ENCODE results near the gene LCLAT1.

Gene LCLAT1

DNA sequence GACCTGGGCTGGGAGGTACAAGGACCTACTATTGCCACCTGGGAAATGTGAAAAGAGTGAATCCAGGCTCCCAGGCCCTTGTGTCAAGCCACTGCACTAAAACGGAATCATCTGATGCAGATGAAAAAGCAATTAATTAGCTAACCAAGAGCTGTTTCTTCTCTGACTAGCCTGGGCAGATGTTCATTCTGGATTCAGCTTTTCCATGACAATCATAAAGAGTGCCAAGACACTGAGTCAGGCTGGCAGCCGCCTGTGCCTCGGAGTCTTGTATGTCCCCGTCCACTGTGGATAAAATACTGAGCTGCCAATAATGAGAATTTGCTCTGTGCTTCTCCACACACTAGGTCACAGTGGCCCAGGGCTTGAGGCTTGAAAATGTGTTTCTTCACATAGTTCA lies 21.7 kb upstream of the LCLAT1 start:
- Histone ChIP-seq H3K4me2 (ENCODE audit: low read length) (no peak overlapping the region), H4K20me1 (ENCODE audit: insufficient read depth, low read length) (0 out of 2 replicates have a peak, but pooled peaks cover 5% of the 10 kb centered on the region), H3K79me2 (ENCODE audit: low read length) (no peaks in the 10 kb centered on the region), H3K4me3 (ENCODE audit: low read length) (no peak overlapping the region), H3K27me3 (ENCODE audit: low read depth, low read length) (peaks cover 57% of the 10 kb centered on the region), H3K36me3 (replicated peaks; ENCODE audit: low read depth, low read length) (no peaks in the 10 kb centered on the region), H3K9ac (ENCODE audit: low read length) (no peak overlapping the region), H2AFZ (ENCODE audit: low read depth, low read length) (no peak overlapping the region), H3K27ac (ENCODE audit: low read length) (no peak overlapping the region), H3K9me3 (ENCODE audit: insufficient read depth, low read length) (no peaks in the 10 kb centered on the region), H3K4me1 (ENCODE audit: low read length) (peaks cover 24% of the 10 kb centered on the region)
- TF ChIP-seq, protein P1, sequence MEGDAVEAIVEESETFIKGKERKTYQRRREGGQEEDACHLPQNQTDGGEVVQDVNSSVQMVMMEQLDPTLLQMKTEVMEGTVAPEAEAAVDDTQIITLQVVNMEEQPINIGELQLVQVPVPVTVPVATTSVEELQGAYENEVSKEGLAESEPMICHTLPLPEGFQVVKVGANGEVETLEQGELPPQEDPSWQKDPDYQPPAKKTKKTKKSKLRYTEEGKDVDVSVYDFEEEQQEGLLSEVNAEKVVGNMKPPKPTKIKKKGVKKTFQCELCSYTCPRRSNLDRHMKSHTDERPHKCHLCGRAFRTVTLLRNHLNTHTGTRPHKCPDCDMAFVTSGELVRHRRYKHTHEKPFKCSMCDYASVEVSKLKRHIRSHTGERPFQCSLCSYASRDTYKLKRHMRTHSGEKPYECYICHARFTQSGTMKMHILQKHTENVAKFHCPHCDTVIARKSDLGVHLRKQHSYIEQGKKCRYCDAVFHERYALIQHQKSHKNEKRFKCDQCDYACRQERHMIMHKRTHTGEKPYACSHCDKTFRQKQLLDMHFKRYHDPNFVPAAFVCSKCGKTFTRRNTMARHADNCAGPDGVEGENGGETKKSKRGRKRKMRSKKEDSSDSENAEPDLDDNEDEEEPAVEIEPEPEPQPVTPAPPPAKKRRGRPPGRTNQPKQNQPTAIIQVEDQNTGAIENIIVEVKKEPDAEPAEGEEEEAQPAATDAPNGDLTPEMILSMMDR (IDR thresholded peaks at IDR 0.05; ENCODE audit: low read depth, low read length), result no peak
- no peak for TF ChIP-seq EZH2phosphoT487 (IDR thresholded peaks at IDR 0.05; ENCODE audit: low read depth)

DNA sequence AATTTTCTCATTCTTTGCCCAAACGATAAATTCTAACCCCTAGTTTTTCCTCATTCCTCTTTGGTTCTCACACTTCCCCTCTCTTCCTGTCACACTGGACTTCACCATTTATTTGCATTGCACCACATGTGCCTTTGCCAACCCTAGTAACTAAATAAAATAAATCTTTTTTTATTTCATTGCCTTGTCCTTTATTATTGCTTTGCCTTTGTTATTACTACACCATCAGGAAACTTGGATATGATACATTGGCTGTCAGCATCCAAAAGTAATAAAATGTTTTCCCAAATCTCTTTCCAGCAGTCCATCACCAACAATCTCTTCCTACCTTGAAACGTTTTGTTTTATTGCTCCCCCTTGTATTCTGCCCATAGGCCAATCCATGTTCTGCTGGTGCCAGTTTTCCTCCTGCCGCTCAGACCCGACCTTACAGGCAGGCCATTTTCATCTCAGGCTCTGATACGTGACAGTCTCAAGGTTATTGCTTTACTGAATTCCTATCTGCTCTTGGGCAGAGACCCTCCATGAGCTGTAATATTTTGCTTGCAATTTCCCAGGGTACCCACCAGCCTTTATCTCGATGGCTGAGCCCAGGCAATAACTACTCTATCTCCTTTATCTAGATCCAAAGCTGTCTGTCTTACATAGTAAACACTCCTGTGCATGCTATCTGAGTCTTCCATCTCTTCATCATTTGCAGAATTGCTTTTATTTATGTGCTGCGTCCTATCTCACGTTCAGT lies 19.3 kb upstream of the LCLAT1 start:
- Histone ChIP-seq H3K36me3 (replicated peaks; ENCODE audit: low read depth, low read length) (no peaks in the 10 kb centered on the region), H3K4me2 (ENCODE audit: low read length) (no peak overlapping the region), H2AFZ (ENCODE audit: low read depth, low read length) (no peak overlapping the region), H3K79me2 (ENCODE audit: low read length) (no peaks in the 10 kb centered on the region), H4K20me1 (ENCODE audit: insufficient read depth, low read length) (no peaks in the 10 kb centered on the region), H3K9ac (ENCODE audit: low read length) (no peak overlapping the region), H3K9me3 (ENCODE audit: insufficient read depth, low read length) (no peaks in the 10 kb centered on the region), H3K4me3 (ENCODE audit: low read length) (no peak overlapping the region), H3K27me3 (ENCODE audit: low read depth, low read length) (peaks cover 42% of the 10 kb centered on the region), H3K4me1 (ENCODE audit: low read length) (no peaks in the 10 kb centered on the region), H3K27ac (ENCODE audit: low read length) (no peak overlapping the region)
- no peak for TF ChIP-seq EZH2phosphoT487 (IDR thresholded peaks at IDR 0.05; ENCODE audit: low read depth)
- TF ChIP-seq, protein P1 (IDR thresholded peaks at IDR 0.05; ENCODE audit: low read depth, low read length), result no peak

DNA sequence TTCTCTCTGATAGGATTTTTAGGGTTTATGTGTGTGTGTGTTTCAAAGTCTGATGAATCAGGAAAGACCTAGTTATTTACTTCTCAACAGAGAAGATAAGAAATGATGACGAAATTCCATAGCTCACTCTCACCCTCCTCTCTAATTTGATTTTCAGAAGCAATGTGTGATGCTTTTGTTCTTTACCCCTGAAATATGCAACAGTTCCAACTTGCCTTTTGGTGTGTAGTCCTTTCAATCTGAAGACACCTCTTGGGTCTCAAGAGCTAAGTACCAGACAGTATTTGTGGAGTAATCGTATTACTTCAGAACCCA lies 18.7 kb upstream of the LCLAT1 start:
- H3K9ac ChIP-seq (ENCODE audit: low read length), result no peak overlapping the region
- H3K9me3 ChIP-seq (ENCODE audit: insufficient read depth, low read length), result no peaks in the 10 kb centered on the region
- H3K4me3 ChIP-seq (ENCODE audit: low read length), result no peak overlapping the region
- no peak overlapping the region for H3K27ac ChIP-seq (ENCODE audit: low read length)
- H3K4me1 ChIP-seq (ENCODE audit: low read length), result no peaks in the 10 kb centered on the region
- H3K27me3 ChIP-seq (ENCODE audit: low read depth, low read length), result peaks cover 38% of the 10 kb centered on the region
- no peak overlapping the region for H2AFZ ChIP-seq (ENCODE audit: low read depth, low read length)
- TF ChIP-seq EZH2phosphoT487 (IDR thresholded peaks at IDR 0.05; ENCODE audit: low read depth), result no peak
- TF ChIP-seq, protein P1 (IDR thresholded peaks at IDR 0.05; ENCODE audit: low read depth, low read length), result no peak
- H4K20me1 ChIP-seq (ENCODE audit: insufficient read depth, low read length), result no peaks in the 10 kb centered on the region
- no peak overlapping the region for H3K4me2 ChIP-seq (ENCODE audit: low read length)
- H3K79me2 ChIP-seq (ENCODE audit: low read length), result no peaks in the 10 kb centered on the region
- H3K36me3 ChIP-seq (replicated peaks; ENCODE audit: low read depth, low read length), result no peaks in the 10 kb centered on the region

DNA sequence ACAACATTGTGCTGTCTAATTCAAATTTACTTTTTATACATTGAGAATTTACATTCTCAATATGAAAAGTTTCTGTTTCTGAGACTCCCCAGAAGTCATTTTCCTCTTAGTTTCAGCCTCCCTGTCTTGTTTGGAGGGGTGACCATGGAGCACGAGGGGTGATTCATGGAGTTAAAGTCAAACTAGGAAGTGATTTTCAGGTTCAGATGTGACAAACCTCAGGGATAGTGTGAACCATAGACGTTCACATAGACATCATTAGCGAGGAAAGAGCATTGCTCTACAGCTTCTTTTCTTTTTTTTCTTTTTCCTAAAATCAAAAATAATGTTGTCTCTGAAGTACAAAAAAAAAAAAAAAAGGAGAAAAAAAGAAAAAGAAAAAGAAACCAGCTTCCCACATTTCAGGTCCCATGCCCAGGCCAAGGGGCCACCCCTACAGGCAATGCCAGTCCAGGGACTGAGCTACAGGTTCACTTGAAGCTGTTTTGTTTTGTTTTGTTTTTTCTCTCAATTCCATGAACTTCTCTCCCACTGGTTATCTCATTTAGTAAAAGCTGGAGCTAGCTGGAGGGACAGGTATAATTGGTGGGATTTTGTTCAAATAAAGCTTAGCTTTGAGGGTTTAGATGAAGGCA lies 18.1 kb upstream of the LCLAT1 start:
- no peak overlapping the region for H3K9ac ChIP-seq (ENCODE audit: low read length)
- no peak overlapping the region for H2AFZ ChIP-seq (ENCODE audit: low read depth, low read length)
- H3K27ac ChIP-seq (ENCODE audit: low read length), result no peak overlapping the region
- no peaks in the 10 kb centered on the region for H3K36me3 ChIP-seq (replicated peaks; ENCODE audit: low read depth, low read length)
- no peaks in the 10 kb centered on the region for H3K9me3 ChIP-seq (ENCODE audit: insufficient read depth, low read length)
- H3K27me3 ChIP-seq (ENCODE audit: low read depth, low read length), result peaks cover 37% of the 10 kb centered on the region
- H4K20me1 ChIP-seq (ENCODE audit: insufficient read depth, low read length), result no peaks in the 10 kb centered on the region
- no peaks in the 10 kb centered on the region for H3K4me1 ChIP-seq (ENCODE audit: low read length)
- TF ChIP-seq, protein P1 (IDR thresholded peaks at IDR 0.05; ENCODE audit: low read depth, low read length), result no peak
- no peak for TF ChIP-seq EZH2phosphoT487 (IDR thresholded peaks at IDR 0.05; ENCODE audit: low read depth)
- no peak overlapping the region for H3K4me2 ChIP-seq (ENCODE audit: low read length)
- H3K4me3 ChIP-seq (ENCODE audit: low read length), result no peak overlapping the region
- no peaks in the 10 kb centered on the region for H3K79me2 ChIP-seq (ENCODE audit: low read length)

All from OCI-LY3 (cell line).